ENCODE results near the gene GPATCH8.

GRCh38 chr17:44390250-44390870 lies 112.8 kb downstream of the GPATCH8 start:
- TF ChIP-seq EZH2 (IDR thresholded peaks at IDR 0.05; ENCODE audit: low read length) (no peak), CTCF (optimal IDR thresholded peaks at IDR 0.05 in 1 of 3, IDR thresholded peaks at IDR 0.05 in 1 of 3, conservative IDR thresholded peaks at IDR 0.05 in 1 of 3; ENCODE audit: extremely low read depth in 1 of 3, insufficient read depth in 2 of 3, low read length in 3 of 3) (no peak)

Data from keratinocyte (primary cell).